Stimulated activated CD4-positive, alpha-beta T cell treated with anti-CD3 and anti-CD28 coated beads, Interleukin-15, amount 100 ng/mL, for 24 hours (primary cell): ENCODE results near the gene MINPP1.
"Not testable (repeated sequence)": the region's sequence is repeated elsewhere in the genome, so short reads cannot be mapped to it uniquely, and the experiment has no call there.

Experiments used
- DNase-seq: peaks from one replicate; pipeline ENCODE4 v3.0.0-alpha.2; 2020

The MINPP1 gene

GRCh38 chr10:87578160-87578841, 73.6 kb downstream of the MINPP1 start:
- no peak for DNase-seq

GRCh38 chr10:87578842-87579401, 74.2 kb downstream of the MINPP1 start:
- no peak for DNase-seq

- DNase-seq = no peak
These were observed 74.9 kb downstream of the MINPP1 start for GRCh38 chr10:87579563-87579962.

- DNase-seq = no peak
These were observed 75.3 kb downstream of the MINPP1 start for GRCh38 chr10:87580016-87580415.

GRCh38 chr10:87585565-87586514, 81.1 kb downstream of the MINPP1 start:
- no peak for DNase-seq

- DNase-seq = no peak
These were observed 85.0 kb downstream of the MINPP1 start for GRCh38 chr10:87589645-87590051.

GRCh38 chr10:87590705-87591588, 86.3 kb downstream of the MINPP1 start:
- DNase-seq = no peak

GRCh38 chr10:87591589-87591886, 86.8 kb downstream of the MINPP1 start:
- no peak for DNase-seq

GRCh38 chr10:87592920-87593319, 88.2 kb downstream of the MINPP1 start:
- DNase-seq = not testable (repeated sequence)

GRCh38 chr10:87593702-87594101, 89.0 kb downstream of the MINPP1 start:
- DNase-seq = no peak

GRCh38 chr10:87594181-87594580, 89.5 kb downstream of the MINPP1 start:
- no peak for DNase-seq

GRCh38 chr10:87594864-87595263, 90.2 kb downstream of the MINPP1 start:
- DNase-seq = no peak

- no peak for DNase-seq
These were observed 91.7 kb downstream of the MINPP1 start for GRCh38 chr10:87596351-87596750.

GRCh38 chr10:87598700-87599099, 94.0 kb downstream of the MINPP1 start:
- DNase-seq = no peak

- no peak for DNase-seq
These were observed 95.9 kb downstream of the MINPP1 start for GRCh38 chr10:87600581-87600980.
